ENCODE measurements around the gene LPP. TPM values are rescaled to one million over a fixed set of nuclear protein-coding genes. Genes with fewer than 3 reads are reported as not detected.

LPP gene
- total RNA-seq, 6 experiments from 2014 or later = 84.1 to 121 (median 102) TPM

DNA sequence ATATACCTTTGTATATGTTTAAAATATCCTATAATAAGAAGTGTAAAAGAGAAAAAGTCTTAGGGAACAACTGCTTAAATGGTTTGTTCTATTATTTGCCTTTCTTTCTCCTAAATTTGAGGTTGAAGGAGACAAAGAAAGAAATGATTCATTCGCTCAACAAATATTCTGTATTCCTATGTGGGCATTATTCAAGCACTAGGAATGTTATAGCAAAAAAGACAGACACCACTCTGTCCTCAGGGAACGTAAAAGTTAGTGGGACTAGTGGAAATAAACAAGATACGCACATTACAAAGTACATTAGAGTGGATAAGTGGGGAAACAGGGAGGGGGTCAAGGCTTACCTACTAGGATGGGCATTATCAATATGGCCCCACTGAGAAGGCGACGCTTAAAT, 332.2 kb downstream of the LPP start:
- H3K36me3 Mint-ChIP-seq (ENCODE audit: low read depth) = peaks cover 52% of the 10 kb centered on the region
- H3K9me3 Mint-ChIP-seq = peaks cover 4% of the 10 kb centered on the region; the same call in 1 of the 2 replicates
- peaks cover 89% of the 10 kb centered on the region for H3K4me1 Mint-ChIP-seq (ENCODE audit: low read depth)
- TF ChIP-seq, protein P1, sequence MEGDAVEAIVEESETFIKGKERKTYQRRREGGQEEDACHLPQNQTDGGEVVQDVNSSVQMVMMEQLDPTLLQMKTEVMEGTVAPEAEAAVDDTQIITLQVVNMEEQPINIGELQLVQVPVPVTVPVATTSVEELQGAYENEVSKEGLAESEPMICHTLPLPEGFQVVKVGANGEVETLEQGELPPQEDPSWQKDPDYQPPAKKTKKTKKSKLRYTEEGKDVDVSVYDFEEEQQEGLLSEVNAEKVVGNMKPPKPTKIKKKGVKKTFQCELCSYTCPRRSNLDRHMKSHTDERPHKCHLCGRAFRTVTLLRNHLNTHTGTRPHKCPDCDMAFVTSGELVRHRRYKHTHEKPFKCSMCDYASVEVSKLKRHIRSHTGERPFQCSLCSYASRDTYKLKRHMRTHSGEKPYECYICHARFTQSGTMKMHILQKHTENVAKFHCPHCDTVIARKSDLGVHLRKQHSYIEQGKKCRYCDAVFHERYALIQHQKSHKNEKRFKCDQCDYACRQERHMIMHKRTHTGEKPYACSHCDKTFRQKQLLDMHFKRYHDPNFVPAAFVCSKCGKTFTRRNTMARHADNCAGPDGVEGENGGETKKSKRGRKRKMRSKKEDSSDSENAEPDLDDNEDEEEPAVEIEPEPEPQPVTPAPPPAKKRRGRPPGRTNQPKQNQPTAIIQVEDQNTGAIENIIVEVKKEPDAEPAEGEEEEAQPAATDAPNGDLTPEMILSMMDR (IDR thresholded peaks at IDR 0.05) = no peak
- H3K4me3 Mint-ChIP-seq = peak overlapping the region; percentile 33; the same call in 1 of the 2 replicates
- H3K27me3 Mint-ChIP-seq (ENCODE audit: insufficient read depth) = no peaks in the 10 kb centered on the region; the same call in 1 of the 2 replicates
- peak overlapping the region; percentile 76 for H3K27ac Mint-ChIP-seq
- DNase-seq = peak; percentile 53

- DNase-seq = no peak
- Mint-ChIP-seq H3K27me3 (ENCODE audit: insufficient read depth) (no peaks in the 10 kb centered on the region; the same call in 1 of the 2 replicates), H3K36me3 (ENCODE audit: low read depth) (peaks cover 48% of the 10 kb centered on the region), H3K9me3 (peaks cover 4% of the 10 kb centered on the region; the same call in 1 of the 2 replicates), H3K4me3 (no peak overlapping the region), H3K4me1 (ENCODE audit: low read depth) (peaks cover 89% of the 10 kb centered on the region), H3K27ac (0 out of 2 replicates have a peak overlapping the region, but pooled peaks have one; percentile 24)
- TF ChIP-seq, protein P1 (IDR thresholded peaks at IDR 0.05) = no peak
Measured at GRCh38 chr3:188486952-188487351, 333.0 kb downstream of the LPP start.

- Mint-ChIP-seq H3K27ac (no peak overlapping the region), H3K4me1 (ENCODE audit: low read depth) (peaks cover 87% of the 10 kb centered on the region), H3K9me3 (peaks cover 4% of the 10 kb centered on the region; the same call in 1 of the 2 replicates), H3K27me3 (ENCODE audit: insufficient read depth) (no peaks in the 10 kb centered on the region; the same call in 1 of the 2 replicates), H3K4me3 (no peak overlapping the region), H3K36me3 (ENCODE audit: low read depth) (peaks cover 47% of the 10 kb centered on the region)
- no peak for DNase-seq
- TF ChIP-seq, protein P1 (IDR thresholded peaks at IDR 0.05) = no peak
Measured at GRCh38 chr3:188487652-188488051, 333.7 kb downstream of the LPP start.

DNA sequence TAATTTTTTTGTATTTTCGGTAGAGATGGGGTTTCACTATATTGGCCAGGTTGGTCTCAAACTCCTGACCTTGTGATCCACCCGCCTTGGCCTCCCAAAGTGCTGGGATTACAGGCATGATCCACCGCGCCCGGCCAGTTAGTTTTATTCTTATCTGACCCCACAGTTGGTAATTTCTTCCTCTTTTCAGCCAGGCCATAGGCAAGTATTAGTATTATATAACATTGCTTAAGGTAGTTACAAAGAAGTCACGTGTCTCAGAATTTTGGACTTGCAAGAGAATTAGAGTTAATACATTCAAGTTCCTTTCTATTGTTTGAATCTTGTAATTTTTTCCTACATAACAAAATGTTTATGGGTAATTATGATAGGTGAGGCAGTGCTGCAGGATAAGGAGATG, 334.8 kb downstream of the LPP start:
- H3K4me3 Mint-ChIP-seq = no peak overlapping the region
- DNase-seq = no peak
- H3K36me3 Mint-ChIP-seq (ENCODE audit: low read depth) = peaks cover 47% of the 10 kb centered on the region
- TF ChIP-seq, protein P1 (IDR thresholded peaks at IDR 0.05) = no peak
- H3K27ac Mint-ChIP-seq = peak overlapping the region; percentile 81
- H3K9me3 Mint-ChIP-seq = peaks cover 4% of the 10 kb centered on the region; the same call in 1 of the 2 replicates
- H3K4me1 Mint-ChIP-seq (ENCODE audit: low read depth) = peaks cover 82% of the 10 kb centered on the region
- no peaks in the 10 kb centered on the region; the same call in 1 of the 2 replicates for H3K27me3 Mint-ChIP-seq (ENCODE audit: insufficient read depth)

DNA sequence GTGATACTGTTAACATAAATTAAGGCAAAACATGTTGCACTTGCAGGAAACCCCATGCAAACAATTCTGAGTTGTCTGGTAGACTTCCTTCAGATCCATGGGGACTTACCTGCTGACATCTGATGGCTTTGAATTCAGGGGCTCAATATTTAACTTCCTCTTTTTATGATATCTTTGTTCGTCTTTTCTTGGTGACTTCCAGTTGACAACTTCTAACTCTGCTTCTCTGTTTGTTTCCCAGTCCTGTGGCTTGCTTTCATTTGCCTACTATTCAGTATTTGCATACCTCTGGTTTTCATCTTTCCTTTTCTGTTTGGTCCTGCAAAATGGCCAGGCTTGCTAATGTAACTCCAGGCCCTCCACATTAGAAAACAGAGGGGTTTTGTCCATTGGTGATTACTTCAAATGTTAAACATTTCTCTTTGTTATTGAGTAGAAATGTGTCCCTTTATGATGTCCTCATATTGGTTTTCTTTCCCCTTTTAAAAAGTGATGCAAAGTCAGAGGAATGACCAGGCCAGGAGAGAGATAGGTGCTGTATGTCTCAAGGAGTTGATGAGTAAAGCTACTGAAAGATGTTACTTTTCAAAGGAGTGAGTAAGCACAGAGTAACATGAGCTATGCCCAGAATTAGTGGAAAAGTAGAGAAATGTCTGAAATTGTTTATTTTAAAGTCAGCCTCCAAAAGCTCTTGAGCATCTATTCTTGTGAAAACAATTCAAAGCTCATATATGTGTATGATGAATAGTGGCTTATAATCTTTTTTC, 335.9 kb downstream of the LPP start:
- Mint-ChIP-seq H3K4me3 (peak overlapping the region; percentile 60), H3K4me1 (ENCODE audit: low read depth) (peaks cover 71% of the 10 kb centered on the region), H3K27me3 (ENCODE audit: insufficient read depth) (no peaks in the 10 kb centered on the region; the same call in 1 of the 2 replicates), H3K36me3 (ENCODE audit: low read depth) (peaks cover 37% of the 10 kb centered on the region), H3K9me3 (peaks cover 4% of the 10 kb centered on the region; the same call in 1 of the 2 replicates), H3K27ac (peak overlapping the region; percentile 81)
- peak; percentile 76 for DNase-seq
- TF ChIP-seq, protein P1 (IDR thresholded peaks at IDR 0.05) = no peak

Data from HFFc6 (cell line).